ENCODE results near the gene PCDHGA1. TPM values are rescaled to one million over a fixed set of nuclear protein-coding genes. Genes with fewer than 3 reads are reported as not detected.
"Not testable (repeated sequence)": the region's sequence is repeated elsewhere in the genome, so short reads cannot be mapped to it uniquely, and the experiment has no call there.

Gene PCDHGA1
- total RNA-seq, 2 experiments from 2014 or later, result 0.07 TPM; not detected in 1

- peaks cover 24% of the 10 kb centered on the region for H3K36me3 Mint-ChIP-seq (ENCODE audit: low read depth)
- ATAC-seq (no peak), DNase-seq (no peak)
- intact Hi-C loops (cut with micrococcal nuclease), result no loop called here
- ChIA-PET CTCF (interaction anchor here (0.8 to 3.0 kb wide), 8 partner anchors 12 to 221 kb away, joined by 3 to 10 read pairs (median 4); partner anchors contain the start of genes PCDHGA1, PCDHGA6, PCDHGB2 and TAF7), POLR2A (no interaction called here)
- no peak for TF ChIP-seq CTCF (IDR thresholded peaks at IDR 0.05)
- peaks cover 47% of the 10 kb centered on the region for H3K27me3 Mint-ChIP-seq
- H3K9me3 Mint-ChIP-seq, result peaks cover 48% of the 10 kb centered on the region
- no peak overlapping the region for H3K27ac Mint-ChIP-seq
- H3K4me1 Mint-ChIP-seq (ENCODE audit: low read depth), result no peaks in the 10 kb centered on the region
- no peak overlapping the region for H3K4me3 Mint-ChIP-seq
Measured at GRCh38 chr5:141342773-141343172, 12.5 kb downstream of the PCDHGA1 start.

GRCh38 chr5:141343242-141343952, 13.1 kb downstream of the PCDHGA1 start, which contains the start of gene PCDHGA3:
Gene PCDHGA3 (plus strand): TSS chr5:141343829. CDS start chr5:141344034, 205 bp downstream.
- intact Hi-C loops (cut with micrococcal nuclease), result no loop called here
- H3K4me1 Mint-ChIP-seq (ENCODE audit: low read depth), result no peaks in the 10 kb centered on the region
- CTCF ChIA-PET, result interaction anchor here (0.8 to 3.0 kb wide), 24 partner anchors 8 to 221 kb away, joined by 3 to 10 read pairs (median 4); partner anchors contain the start of genes PCDHB9, PCDHGA1, PCDHGA11 and PCDHGA4
- H3K9me3 Mint-ChIP-seq, result peaks cover 42% of the 10 kb centered on the region
- peaks cover 18% of the 10 kb centered on the region for H3K36me3 Mint-ChIP-seq (ENCODE audit: low read depth)
- DNase-seq (peak; percentile 45), ATAC-seq (peak; percentile 47)
- H3K4me3 Mint-ChIP-seq, result no peak within 1 kb of the TSS
- POLR2A ChIA-PET, result no interaction called here
- TF ChIP-seq CTCF (IDR thresholded peaks at IDR 0.05), result peak; percentile 43
- no peak within 1 kb of the TSS for H3K27ac Mint-ChIP-seq
- H3K27me3 Mint-ChIP-seq, result peaks cover 41% of the 10 kb centered on the region

GRCh38 chr5:141343953-141344463, 13.7 kb downstream of the PCDHGA1 start:
- Mint-ChIP-seq H3K4me3 (no peak overlapping the region), H3K9me3 (peaks cover 36% of the 10 kb centered on the region), H3K36me3 (ENCODE audit: low read depth) (peaks cover 15% of the 10 kb centered on the region), H3K27ac (no peak overlapping the region), H3K4me1 (ENCODE audit: low read depth) (no peaks in the 10 kb centered on the region), H3K27me3 (peaks cover 43% of the 10 kb centered on the region)
- intact Hi-C loops (cut with micrococcal nuclease), result no loop called here
- no peak for DNase-seq
- POLR2A ChIA-PET, result no interaction called here
- TF ChIP-seq CTCF (IDR thresholded peaks at IDR 0.05), result no peak
- no peak for ATAC-seq
- CTCF ChIA-PET, result interaction anchor here (0.9 to 3.0 kb wide), 21 partner anchors 8 to 220 kb away, joined by 3 to 10 read pairs (median 4); partner anchors contain the start of genes PCDHB9, PCDHGA11, PCDHGA4 and PCDHGB2

DNA sequence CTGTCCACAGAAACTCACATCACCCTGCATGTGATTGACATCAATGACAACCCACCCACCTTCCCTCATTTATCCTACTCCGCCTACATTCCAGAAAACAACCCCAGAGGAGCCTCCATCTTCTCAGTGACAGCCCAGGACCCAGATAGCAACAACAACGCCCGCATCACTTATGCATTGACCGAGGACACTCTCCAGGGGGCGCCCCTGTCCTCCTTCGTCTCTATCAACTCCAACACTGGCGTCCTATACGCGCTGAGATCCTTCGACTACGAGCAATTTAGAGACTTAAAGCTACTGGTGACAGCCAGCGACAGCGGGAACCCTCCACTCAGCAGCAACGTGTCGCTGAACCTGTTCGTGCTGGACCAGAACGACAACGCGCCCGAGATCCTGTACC, 15.0 kb downstream of the PCDHGA1 start:
- DNase-seq, result no peak
- H3K4me1 Mint-ChIP-seq (ENCODE audit: low read depth), result no peaks in the 10 kb centered on the region
- ChIA-PET POLR2A (no interaction called here), CTCF (interaction anchor here (1.5 kb wide), 2 partner anchors 10 to 136 kb away, joined by 3 read pairs; no protein-coding TSS in a partner anchor)
- ATAC-seq, result no peak
- no peak overlapping the region for H3K27ac Mint-ChIP-seq
- H3K9me3 Mint-ChIP-seq, result peaks cover 32% of the 10 kb centered on the region
- H3K27me3 Mint-ChIP-seq, result peaks cover 47% of the 10 kb centered on the region
- no peak overlapping the region for H3K4me3 Mint-ChIP-seq
- intact Hi-C loops (cut with micrococcal nuclease), result no loop called here
- H3K36me3 Mint-ChIP-seq (ENCODE audit: low read depth), result peaks cover 11% of the 10 kb centered on the region
- TF ChIP-seq CTCF (IDR thresholded peaks at IDR 0.05), result no peak

GRCh38 chr5:141346017-141346416, 15.7 kb downstream of the PCDHGA1 start:
- CTCF ChIA-PET, result interaction anchor here (1.5 kb wide), 1 partner anchor 9 kb away, joined by 3 read pairs; no protein-coding TSS in a partner anchor
- H3K4me3 Mint-ChIP-seq; intact Hi-C loops (cut with micrococcal nuclease); ATAC-seq; DNase-seq; H3K27ac Mint-ChIP-seq; H3K4me1 Mint-ChIP-seq (ENCODE audit: low read depth): not testable (repeated sequence)
- Mint-ChIP-seq H3K36me3 (ENCODE audit: low read depth) (peaks cover 14% of the 10 kb centered on the region), H3K27me3 (peaks cover 52% of the 10 kb centered on the region), H3K9me3 (peaks cover 32% of the 10 kb centered on the region)
- POLR2A ChIA-PET, result interaction anchor here (1.1 kb wide), 1 partner anchor 103 kb away, joined by 3 read pairs; no protein-coding TSS in a partner anchor

All from activated CD8-positive, alpha-beta T cell treated with anti-CD3 and anti-CD28 coated beads for 36 hours (primary cell).